Activated T-helper 17 cell treated with anti-CD3 and anti-CD28 coated beads, Interleukin-2, amount 50 U/mL, for 72 hours (primary cell): ENCODE results near the gene JAZF1. TPM values are rescaled to one million over a fixed set of nuclear protein-coding genes. Genes with fewer than 3 reads are reported as not detected.
A peak's percentile ranks its signal among the peaks of the same experiment; 100 is the strongest.

Experiments
- ATAC-seq: fragments of 150-1000 bp; cut with Tn5 transposase; replicated peaks from 2 replicates; pipeline ENCODE4 v1.10.0; 2021; ENCODE audit warnings: mild to moderate bottlenecking, moderate library complexity
- H3K27ac Mint-ChIP-seq: one replicate; pipeline ENCODE4 v1.8.0; 2022; ENCODE audit warnings: mixed read lengths
- H3K27me3 Mint-ChIP-seq: one replicate; pipeline ENCODE4 v1.8.0; 2022; ENCODE audit warnings: mixed read lengths
- H3K36me3 Mint-ChIP-seq: one replicate; pipeline ENCODE4 v1.8.0; 2022; ENCODE audit warnings: low read depth, mild to moderate bottlenecking, mixed read lengths
- H3K4me1 Mint-ChIP-seq: one replicate; pipeline ENCODE4 v1.8.0; 2022; ENCODE audit warnings: mixed read lengths
- H3K4me3 Mint-ChIP-seq: one replicate; pipeline ENCODE4 v1.8.0; 2022; ENCODE audit warnings: mild to moderate bottlenecking, mixed read lengths
- H3K9me3 Mint-ChIP-seq: one replicate; pipeline ENCODE4 v1.8.0; 2022; ENCODE audit warnings: mixed read lengths
- total RNA-seq, 2 donors: library from RNA; stranded (reverse); gene quantifications; one replicate each; pipeline ENCODE4 v1.2.3, GENCODE V29; 2022

Gene JAZF1
- total RNA-seq, 2 donors from 2014 or later, result 5.6 to 5.7 TPM

DNA sequence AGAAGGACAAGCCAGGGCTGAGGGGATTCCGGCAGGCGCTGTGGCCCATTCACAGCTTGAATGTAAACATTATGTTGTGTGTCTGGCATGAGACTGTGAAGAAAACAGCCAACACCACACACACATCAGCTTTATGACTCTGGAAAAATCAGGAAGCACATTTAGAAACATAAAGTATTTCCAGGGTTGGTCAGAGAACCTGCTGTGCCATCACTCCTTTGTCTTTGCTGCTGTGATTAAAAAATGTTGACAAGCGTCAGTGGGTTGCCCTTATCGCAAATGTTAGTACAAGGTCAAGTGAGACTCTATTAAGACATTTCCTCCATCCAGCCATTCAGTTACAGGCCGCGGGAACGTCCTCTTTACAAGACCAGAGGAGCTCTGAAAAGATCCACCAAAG is 345.2 kb downstream of the JAZF1 start:
- no peaks in the 10 kb centered on the region for H3K9me3 Mint-ChIP-seq
- no peak overlapping the region for H3K4me3 Mint-ChIP-seq
- H3K36me3 Mint-ChIP-seq, result peaks cover 86% of the 10 kb centered on the region
- no peak overlapping the region for H3K27ac Mint-ChIP-seq
- H3K4me1 Mint-ChIP-seq, result peaks cover 14% of the 10 kb centered on the region
- H3K27me3 Mint-ChIP-seq, result no peaks in the 10 kb centered on the region
- no peak for ATAC-seq

DNA sequence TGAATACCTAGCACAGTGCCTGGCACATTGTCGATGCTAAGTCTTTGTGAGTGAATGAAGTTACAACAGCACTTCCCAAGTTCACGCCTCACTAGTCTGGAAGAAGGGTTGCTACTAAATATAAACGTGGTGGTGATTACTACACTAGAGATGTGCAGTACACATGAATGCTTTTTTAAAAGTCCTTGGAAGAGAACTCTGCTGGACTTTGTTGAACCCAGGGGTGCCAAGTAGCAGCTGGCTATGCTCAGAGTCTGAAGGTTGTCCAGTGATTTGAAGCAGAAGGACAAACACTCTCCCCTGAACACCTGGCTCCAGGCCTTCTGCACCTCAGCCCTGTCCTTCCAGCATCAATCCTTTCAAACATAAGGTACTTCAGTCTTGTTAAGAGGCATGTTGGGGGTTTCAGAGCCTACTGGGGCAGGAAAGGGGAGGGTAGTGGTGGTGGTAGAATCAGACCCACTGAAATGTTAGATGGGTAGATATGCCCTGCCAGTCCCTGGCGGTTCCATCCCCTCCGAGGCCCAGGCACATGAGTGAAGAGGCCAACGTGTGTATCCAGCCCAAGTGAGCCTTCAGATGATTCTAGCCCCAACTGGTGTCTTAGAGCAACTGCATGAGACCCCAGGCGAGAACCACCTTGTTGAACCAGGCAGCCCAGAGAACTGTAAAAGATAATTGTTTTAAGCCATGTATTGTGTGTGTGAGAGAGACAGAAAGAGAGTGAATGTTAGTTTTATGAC is 346.2 kb downstream of the JAZF1 start:
- Mint-ChIP-seq H3K9me3 (no peaks in the 10 kb centered on the region), H3K27me3 (no peaks in the 10 kb centered on the region), H3K36me3 (peaks cover 86% of the 10 kb centered on the region), H3K27ac (peak overlapping the region; percentile 16), H3K4me1 (peaks cover 12% of the 10 kb centered on the region), H3K4me3 (no peak overlapping the region)
- ATAC-seq, result no peak

DNA sequence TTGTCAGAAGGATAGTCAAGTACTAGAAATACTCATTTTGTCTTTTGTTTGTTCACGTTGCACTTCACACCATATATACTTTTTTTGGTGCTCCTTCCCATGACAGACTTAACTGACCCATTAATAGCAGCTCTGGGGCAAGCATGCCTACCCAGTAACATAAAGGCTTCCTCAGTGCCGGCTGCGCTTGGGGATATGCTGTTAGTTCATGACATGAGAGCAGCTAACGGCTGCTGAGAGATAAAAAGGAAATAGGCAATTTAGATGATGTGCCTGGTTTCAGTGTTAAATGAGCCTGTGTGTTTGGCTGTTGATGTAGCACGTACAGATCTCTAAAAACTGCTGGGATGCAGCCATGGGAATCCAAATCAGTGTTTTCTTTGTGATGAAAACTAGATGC is 354.2 kb downstream of the JAZF1 start:
- Mint-ChIP-seq H3K27ac (no peak overlapping the region), H3K4me1 (no peaks in the 10 kb centered on the region), H3K9me3 (no peaks in the 10 kb centered on the region), H3K27me3 (no peaks in the 10 kb centered on the region), H3K4me3 (no peak overlapping the region), H3K36me3 (peaks cover 95% of the 10 kb centered on the region)
- ATAC-seq, result no peak

DNA sequence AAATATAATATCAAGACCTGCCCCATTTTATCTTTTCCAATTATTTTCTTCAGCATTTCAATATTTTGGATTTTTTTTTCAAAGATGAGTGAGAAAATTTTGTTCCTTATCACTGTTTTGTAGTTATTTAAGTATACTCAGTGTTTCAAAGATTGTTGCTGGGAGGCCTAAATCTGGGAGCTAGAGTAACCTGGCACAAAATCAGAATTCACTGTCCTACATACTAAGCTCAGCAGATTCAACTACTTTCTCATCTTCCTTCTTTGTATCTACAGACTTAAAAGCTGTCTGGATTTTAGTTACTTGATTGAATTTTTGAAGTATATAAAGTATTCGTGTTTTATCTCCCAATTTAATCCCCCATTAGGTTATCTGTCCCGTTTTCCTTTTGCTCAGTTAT is 354.7 kb downstream of the JAZF1 start:
- H3K27me3 Mint-ChIP-seq, result no peaks in the 10 kb centered on the region
- H3K9me3 Mint-ChIP-seq, result no peaks in the 10 kb centered on the region
- H3K27ac Mint-ChIP-seq, result no peak overlapping the region
- ATAC-seq, result no peak
- H3K4me3 Mint-ChIP-seq, result no peak overlapping the region
- peaks cover 95% of the 10 kb centered on the region for H3K36me3 Mint-ChIP-seq
- H3K4me1 Mint-ChIP-seq, result no peaks in the 10 kb centered on the region

DNA sequence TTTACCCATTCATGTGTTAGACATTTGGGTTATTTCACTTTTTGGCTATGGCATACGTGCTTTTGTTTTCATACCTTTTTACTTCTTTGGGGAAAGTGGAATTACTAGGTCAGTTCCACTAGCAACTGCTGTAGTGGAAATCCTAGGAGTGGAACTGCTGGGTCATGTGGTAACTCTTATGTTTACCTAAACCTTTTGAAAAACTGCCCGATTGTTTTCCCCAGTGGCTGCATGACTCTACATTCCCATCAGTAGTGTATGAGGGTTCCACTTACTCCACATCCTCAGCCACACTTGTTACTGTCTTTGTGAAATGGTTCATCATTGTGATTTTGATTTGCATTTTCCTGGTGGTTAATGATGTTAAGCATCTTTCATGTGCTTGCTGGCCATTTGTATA is 358.4 kb downstream of the JAZF1 start:
- Mint-ChIP-seq H3K4me3 (no peak overlapping the region), H3K27ac (no peak overlapping the region), H3K27me3 (no peaks in the 10 kb centered on the region), H3K36me3 (peaks cover 95% of the 10 kb centered on the region), H3K4me1 (peaks cover 5% of the 10 kb centered on the region), H3K9me3 (no peaks in the 10 kb centered on the region)
- ATAC-seq, result no peak

DNA sequence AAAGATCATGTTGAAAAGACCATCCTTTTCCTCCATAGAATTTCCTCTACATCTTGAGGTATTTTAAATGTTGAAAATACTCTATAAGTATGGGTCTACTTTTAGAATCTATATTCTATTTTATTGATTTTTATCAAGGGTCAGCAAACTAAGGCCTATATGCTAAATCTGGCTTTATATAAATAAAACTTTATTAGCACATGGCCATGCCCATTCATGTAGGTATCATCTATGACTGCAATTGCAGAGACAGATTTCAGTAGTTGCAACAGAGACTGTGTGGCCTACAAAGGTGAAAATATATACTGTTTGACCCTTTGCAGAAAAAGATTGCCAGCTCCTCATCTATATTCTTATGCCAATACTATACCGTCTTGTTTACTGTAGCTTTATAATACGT is 367.9 kb downstream of the JAZF1 start:
- Mint-ChIP-seq H3K4me1 (peaks cover 7% of the 10 kb centered on the region), H3K9me3 (no peaks in the 10 kb centered on the region), H3K36me3 (peaks cover 99% of the 10 kb centered on the region), H3K4me3 (no peak overlapping the region), H3K27ac (no peak overlapping the region), H3K27me3 (no peaks in the 10 kb centered on the region)
- no peak for ATAC-seq

DNA sequence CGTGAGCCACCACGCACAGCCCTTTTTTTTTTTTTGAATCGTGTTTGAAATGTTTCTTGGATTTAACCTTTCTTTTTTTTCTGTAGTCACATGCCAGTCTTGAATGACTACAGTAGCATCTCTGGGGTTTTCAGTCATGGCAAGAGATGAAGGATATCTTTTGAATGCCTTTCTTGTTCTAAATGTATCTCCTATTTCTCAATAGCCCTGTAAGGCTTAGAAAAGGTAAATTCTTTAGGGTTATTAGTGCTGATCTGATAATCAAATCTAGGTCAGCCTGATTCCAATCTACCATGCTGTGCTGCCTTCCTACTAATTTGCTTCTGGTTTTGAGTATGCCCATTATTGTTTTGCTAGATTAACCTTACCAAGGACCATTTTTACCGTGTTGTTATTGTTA is 370.4 kb downstream of the JAZF1 start:
- peaks cover 92% of the 10 kb centered on the region for H3K36me3 Mint-ChIP-seq
- no peaks in the 10 kb centered on the region for H3K27me3 Mint-ChIP-seq
- H3K4me1 Mint-ChIP-seq, result peaks cover 12% of the 10 kb centered on the region
- no peaks in the 10 kb centered on the region for H3K9me3 Mint-ChIP-seq
- H3K27ac Mint-ChIP-seq, result peak overlapping the region; percentile 4
- H3K4me3 Mint-ChIP-seq, result no peak overlapping the region
- no peak for ATAC-seq

DNA sequence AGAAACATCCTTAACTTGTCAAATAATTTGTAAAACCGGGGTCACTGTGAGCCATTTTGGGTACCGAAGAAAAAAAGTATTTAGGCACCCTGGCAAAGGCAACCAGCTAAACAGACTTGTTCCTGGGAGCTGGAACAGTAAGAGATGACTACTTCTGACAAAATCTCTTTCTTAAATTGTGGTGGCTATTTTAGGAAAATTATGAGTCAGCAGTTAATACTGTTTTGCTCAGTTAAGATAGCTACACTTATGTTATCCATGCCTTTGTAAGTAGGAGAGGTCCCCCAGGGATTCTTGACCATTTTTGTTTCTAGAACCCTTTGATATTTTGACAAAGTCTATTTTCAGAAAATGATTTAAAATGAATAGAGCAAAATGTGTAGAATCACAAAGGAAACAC is 372.0 kb downstream of the JAZF1 start:
- Mint-ChIP-seq H3K27ac (no peak overlapping the region), H3K9me3 (no peaks in the 10 kb centered on the region), H3K4me1 (peaks cover 12% of the 10 kb centered on the region), H3K36me3 (peaks cover 92% of the 10 kb centered on the region), H3K4me3 (no peak overlapping the region), H3K27me3 (no peaks in the 10 kb centered on the region)
- no peak for ATAC-seq

DNA sequence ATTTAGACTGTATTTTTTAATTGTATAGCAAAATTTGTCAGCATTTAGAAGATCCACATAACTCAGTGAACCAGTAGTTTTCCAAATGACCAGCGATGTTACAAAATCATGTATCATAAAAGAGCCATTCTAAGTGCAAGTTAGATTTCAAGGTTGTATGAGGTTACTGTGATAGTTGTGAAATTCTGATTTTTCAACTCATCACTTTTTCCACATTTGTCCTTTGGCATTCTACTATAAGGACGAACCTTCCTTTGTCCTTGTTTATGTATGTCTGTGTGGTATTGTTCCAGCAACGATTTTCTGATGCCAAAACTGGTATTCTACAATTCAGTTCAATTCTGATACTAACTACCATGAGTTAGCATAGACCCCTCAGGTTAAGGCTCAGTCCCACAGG is 376.5 kb downstream of the JAZF1 start:
- no peak overlapping the region for H3K4me3 Mint-ChIP-seq
- H3K4me1 Mint-ChIP-seq, result peaks cover 10% of the 10 kb centered on the region
- no peaks in the 10 kb centered on the region for H3K27me3 Mint-ChIP-seq
- H3K9me3 Mint-ChIP-seq, result no peaks in the 10 kb centered on the region
- H3K27ac Mint-ChIP-seq, result no peak overlapping the region
- H3K36me3 Mint-ChIP-seq, result peaks cover 87% of the 10 kb centered on the region
- ATAC-seq, result no peak

DNA sequence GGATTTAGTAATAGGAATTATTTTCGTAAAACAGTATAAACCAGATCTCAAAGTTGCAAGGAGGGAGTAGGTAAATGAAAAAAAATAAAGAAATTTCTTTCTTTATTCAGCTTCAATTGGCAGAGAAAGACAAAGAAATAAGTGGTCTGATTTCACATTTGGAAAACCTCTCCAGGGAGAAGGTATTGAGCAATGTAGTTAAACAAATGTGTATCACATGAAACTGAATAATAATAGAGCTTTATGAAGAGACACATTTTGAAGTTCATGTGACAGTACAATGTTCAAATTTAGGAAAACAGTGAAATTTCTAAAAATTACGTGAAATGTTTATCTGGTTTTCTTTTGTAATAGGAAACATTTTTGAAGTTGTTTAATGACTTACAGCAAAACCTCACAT is 377.6 kb downstream of the JAZF1 start:
- no peak for ATAC-seq
- Mint-ChIP-seq H3K4me3 (no peak overlapping the region), H3K9me3 (no peaks in the 10 kb centered on the region), H3K36me3 (peaks cover 87% of the 10 kb centered on the region), H3K27ac (no peak overlapping the region), H3K27me3 (no peaks in the 10 kb centered on the region), H3K4me1 (peaks cover 10% of the 10 kb centered on the region)

DNA sequence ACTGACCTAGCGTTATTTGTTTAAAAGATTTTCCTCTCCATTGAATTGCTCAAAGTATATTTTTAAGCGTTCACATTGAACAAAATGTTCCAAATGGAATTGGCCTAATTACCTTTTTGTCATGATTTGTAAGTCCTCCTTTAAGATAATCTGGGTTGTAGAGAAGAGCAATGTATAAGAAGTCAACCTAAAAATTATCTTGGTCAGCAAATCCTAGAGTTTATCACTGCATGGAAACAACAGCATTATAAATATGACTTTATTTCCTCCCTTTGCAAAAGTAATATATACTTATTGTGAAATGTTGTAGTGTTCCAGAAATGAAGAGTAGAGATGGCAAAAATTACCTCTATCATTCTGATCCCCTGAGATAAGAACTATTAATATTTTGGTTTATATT is 381.4 kb downstream of the JAZF1 start:
- H3K4me1 Mint-ChIP-seq, result peaks cover 8% of the 10 kb centered on the region
- peaks cover 91% of the 10 kb centered on the region for H3K36me3 Mint-ChIP-seq
- no peak overlapping the region for H3K4me3 Mint-ChIP-seq
- H3K27ac Mint-ChIP-seq, result no peak overlapping the region
- H3K9me3 Mint-ChIP-seq, result no peaks in the 10 kb centered on the region
- H3K27me3 Mint-ChIP-seq, result no peaks in the 10 kb centered on the region
- ATAC-seq, result no peak

DNA sequence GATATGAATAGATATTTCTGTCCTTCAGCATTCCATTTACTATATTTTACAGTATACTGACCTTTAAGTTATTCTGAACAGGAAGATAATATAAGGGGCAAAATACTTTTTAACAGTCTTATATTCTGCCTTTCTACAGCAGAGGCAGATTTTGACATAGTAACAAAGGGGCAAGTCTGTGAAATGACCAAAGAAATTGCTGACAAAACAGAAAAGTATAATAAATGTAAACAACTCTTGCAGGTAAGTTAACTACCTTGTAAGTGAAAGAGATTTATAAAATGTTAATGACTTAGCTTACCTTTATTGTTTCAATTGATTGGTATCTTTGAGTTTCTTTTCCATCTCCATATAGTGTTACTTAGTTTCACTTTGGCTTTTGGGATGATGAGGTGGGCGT is 384.6 kb downstream of the JAZF1 start:
- peaks cover 4% of the 10 kb centered on the region for H3K4me1 Mint-ChIP-seq
- no peak for ATAC-seq
- H3K4me3 Mint-ChIP-seq, result no peak overlapping the region
- peaks cover 96% of the 10 kb centered on the region for H3K36me3 Mint-ChIP-seq
- H3K27me3 Mint-ChIP-seq, result no peaks in the 10 kb centered on the region
- H3K27ac Mint-ChIP-seq, result no peak overlapping the region
- H3K9me3 Mint-ChIP-seq, result no peaks in the 10 kb centered on the region

DNA sequence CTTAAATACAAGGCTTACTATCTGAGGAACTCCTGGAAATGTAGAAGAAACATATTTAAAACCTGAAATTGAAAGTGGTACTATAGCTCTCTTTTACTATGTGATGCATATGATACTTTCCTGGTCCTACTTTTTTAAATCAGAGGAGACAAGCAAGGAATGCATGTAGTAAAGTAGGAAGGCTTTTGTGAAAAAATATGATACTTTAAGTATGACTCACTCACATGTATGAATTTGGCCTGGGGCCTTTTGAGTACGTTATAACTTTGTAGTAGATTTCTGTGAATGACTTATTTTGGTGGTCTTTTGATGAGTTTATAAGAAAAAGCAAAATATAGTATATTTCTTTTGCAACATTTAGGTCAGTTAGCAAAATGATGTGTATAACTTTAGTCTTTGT is 386.8 kb downstream of the JAZF1 start:
- Mint-ChIP-seq H3K4me1 (peaks cover 7% of the 10 kb centered on the region), H3K27ac (no peak overlapping the region), H3K36me3 (peaks cover 97% of the 10 kb centered on the region), H3K4me3 (no peak overlapping the region), H3K27me3 (no peaks in the 10 kb centered on the region), H3K9me3 (no peaks in the 10 kb centered on the region)
- no peak for ATAC-seq

DNA sequence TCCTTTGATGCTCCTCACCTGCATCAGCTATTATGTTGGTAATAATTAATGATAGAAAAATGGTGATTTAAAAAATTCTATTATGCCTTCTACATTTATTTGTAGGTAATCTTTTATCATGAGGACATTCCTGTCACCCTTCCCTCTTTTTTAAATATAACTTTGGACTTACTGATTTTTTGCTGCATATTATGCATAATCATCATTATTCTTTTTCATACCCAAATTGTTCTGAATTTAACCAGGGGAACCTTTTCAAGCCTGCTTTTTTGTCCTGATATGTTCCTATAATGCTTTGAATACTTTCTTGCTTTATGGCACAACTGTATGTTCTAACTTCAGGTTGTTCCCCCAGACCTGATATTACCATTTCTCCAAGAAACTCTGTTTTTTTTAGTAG is 392.2 kb downstream of the JAZF1 start:
- Mint-ChIP-seq H3K4me3 (no peak overlapping the region), H3K9me3 (no peaks in the 10 kb centered on the region), H3K27ac (no peak overlapping the region), H3K36me3 (peaks cover 95% of the 10 kb centered on the region), H3K4me1 (peaks cover 10% of the 10 kb centered on the region), H3K27me3 (no peaks in the 10 kb centered on the region)
- no peak for ATAC-seq

DNA sequence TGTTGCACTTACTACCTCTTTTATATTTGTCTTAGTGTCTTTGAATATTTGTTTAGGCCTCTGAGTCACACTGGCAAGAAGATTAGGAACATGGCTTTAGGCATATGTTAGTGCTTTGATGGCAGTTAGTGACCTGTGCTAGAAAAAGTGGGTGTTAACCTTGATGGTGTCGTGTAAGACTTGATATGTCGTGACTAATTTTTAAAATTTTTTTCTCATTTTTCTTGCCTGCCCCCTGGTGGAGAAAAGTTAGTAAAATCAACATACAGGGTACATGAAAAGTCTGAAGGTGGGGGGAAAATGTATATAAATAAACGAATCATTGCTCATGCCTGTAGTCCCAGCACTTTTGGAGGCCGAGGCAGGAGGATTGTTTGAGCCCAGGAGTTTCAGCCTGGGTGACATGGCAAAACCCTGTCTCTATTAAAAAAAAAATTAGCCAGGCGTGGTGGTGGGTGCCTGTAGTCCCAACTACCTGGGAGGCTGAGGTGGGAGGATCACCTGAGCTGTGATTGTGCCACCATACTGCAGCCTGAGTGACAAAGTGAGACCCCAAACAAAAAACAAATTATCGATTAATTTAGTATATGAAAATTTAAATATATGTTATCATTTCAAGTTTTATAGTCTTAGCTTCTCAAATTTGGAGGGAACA is 396.1 kb downstream of the JAZF1 start:
- peaks cover 18% of the 10 kb centered on the region for H3K4me1 Mint-ChIP-seq
- no peaks in the 10 kb centered on the region for H3K27me3 Mint-ChIP-seq
- H3K4me3 Mint-ChIP-seq, result peak overlapping the region; percentile 10
- peak; percentile 74 for ATAC-seq
- H3K27ac Mint-ChIP-seq, result peak overlapping the region; percentile 39
- H3K9me3 Mint-ChIP-seq, result no peaks in the 10 kb centered on the region
- peaks cover 69% of the 10 kb centered on the region for H3K36me3 Mint-ChIP-seq
